Smooth muscle cell (in vitro differentiated cells): ENCODE results near the gene ARHGAP32. TPM values are rescaled to one million over a fixed set of nuclear protein-coding genes. Genes with fewer than 3 reads are reported as not detected.

Source experiments
- DNase-seq: peaks from one replicate; lab custom pipeline; 2025; ENCODE audit not compliant: unreplicated experiment; lab: John Stamatoyannopoulos, UW
- H2AFZ ChIP-seq: fragments of 200-600 bp; sonication (generic); 2 replicates; pipeline ENCODE4 v1.6.0; 2016; ENCODE audit warnings: antibody characterized with exemption, low read depth, mild to moderate bottlenecking
- H3F3A ChIP-seq: fragments of 200-600 bp; sonication (generic); 2 replicates; pipeline ENCODE4 v1.6.0; 2017; ENCODE audit warnings: antibody characterized with exemption, low read depth
- H3K27ac ChIP-seq: fragments of 200-600 bp; sonication (generic); 2 replicates; pipeline ENCODE4 v1.5.1; 2016; ENCODE audit warnings: low read depth, mild to moderate bottlenecking
- H3K27me3 ChIP-seq: fragments of 200-600 bp; sonication (generic); 2 replicates; pipeline ENCODE4 v1.6.1; 2016; ENCODE audit warnings: low read depth, mild to moderate bottlenecking
- H3K36me3 ChIP-seq: fragments of 200-600 bp; sonication (generic); 2 replicates; pipeline ENCODE4 v1.5.1; 2016; ENCODE audit warnings: low read depth
- H3K4me1 ChIP-seq: fragments of 200-600 bp; sonication (generic); 2 replicates; pipeline ENCODE4 v1.5.1; 2016; ENCODE audit warnings: low read depth
- H3K4me2 ChIP-seq: fragments of 200-600 bp; sonication (generic); 2 replicates; pipeline ENCODE4 v1.6.0; 2016; ENCODE audit warnings: mild to moderate bottlenecking
- H3K4me3 ChIP-seq: fragments of 200-600 bp; sonication (generic); 2 replicates; pipeline ENCODE4 v1.5.1; 2016; ENCODE audit warnings: mild to moderate bottlenecking
- H3K79me2 ChIP-seq: fragments of 200-600 bp; sonication (generic); 2 replicates; pipeline ENCODE4 v1.6.0; 2016; ENCODE audit warnings: low read depth, mild to moderate bottlenecking
- H3K9ac ChIP-seq: fragments of 200-600 bp; sonication (generic); 2 replicates; pipeline ENCODE4 v1.6.0; 2016; ENCODE audit warnings: low read depth
- H3K9me3 ChIP-seq: fragments of 200-600 bp; sonication (generic); replicated peaks from 2 replicates; pipeline ENCODE4 v1.5.1; 2016; ENCODE audit warnings: low read depth
- H4K20me1 ChIP-seq: fragments of 200-600 bp; sonication (generic); 2 replicates; pipeline ENCODE4 v1.6.0; 2016; ENCODE audit warnings: low read depth
- WGBS: methylation state at CpG from one replicate; pipeline ENCODE4 v1.1.7; 2016; ENCODE audit warnings: low lambda C conversion rate; 5-methylcytosine and 5-hydroxymethylcytosine counted together
- polyA plus RNA-seq: library from polyadenylated mRNA; unstranded; fragments of >200 nt; fragmentation: Nextera tagmentation; extraction: Ambion mirVana; gene quantifications from 2 replicates; pipeline ENCODE4 v1.2.1, GENCODE V29; 2016
- total RNA-seq: library from RNA; depleted of rRNA; stranded (reverse); fragments of >200 nt; gene quantifications from 2 replicates; pipeline ENCODE4 v1.2.3, GENCODE V29; 2014
- TF ChIP-seq, protein P1 (sequence below): fragments of 200-600 bp; sonication (generic); IDR thresholded peaks from 2 replicates; pipeline ENCODE4 v1.5.1; 2017; ENCODE audit warnings: borderline replicate concordance, mild to moderate bottlenecking, antibody characterized with exemption; ENCODE audit not compliant: insufficient read depth, poor library complexity, severe bottlenecking

ARHGAP32 gene
- total and polyA plus RNA-seq, 2 experiments from 2014 or later: 8.8 to 17.8 TPM

DNA sequence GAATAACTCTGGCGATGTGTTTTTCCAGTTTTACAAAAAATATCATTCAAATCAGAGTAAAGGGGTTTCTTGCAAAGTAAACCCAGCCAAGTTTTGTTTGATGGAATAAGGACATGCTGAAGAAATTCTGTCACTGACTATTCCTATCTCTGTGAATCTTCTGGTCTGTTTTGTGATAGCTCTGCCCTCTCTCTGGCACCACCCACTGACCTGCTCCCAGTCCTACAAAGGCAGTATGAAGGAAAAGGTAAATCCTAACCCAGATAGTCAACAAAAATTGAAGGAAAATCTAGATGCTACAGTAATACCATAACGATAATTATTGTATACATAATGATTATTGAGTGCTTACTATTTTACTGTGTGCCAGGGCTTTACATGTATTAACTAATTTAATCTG is 173.1 kb downstream of the ARHGAP32 start:
- Histone ChIP-seq H3K4me2 (no peak overlapping the region), H3K9ac (no peak overlapping the region), H3K4me1 (peaks cover 3% of the 10 kb centered on the region), H3F3A (no peaks in the 10 kb centered on the region), H4K20me1 (peaks cover 3% of the 10 kb centered on the region), H3K9me3 (no peaks in the 10 kb centered on the region), H3K36me3 (no peaks in the 10 kb centered on the region), H2AFZ (no peak overlapping the region), H3K79me2 (no peaks in the 10 kb centered on the region), H3K27ac (no peak overlapping the region), H3K4me3 (no peak overlapping the region), H3K27me3 (no peaks in the 10 kb centered on the region)
- WGBS: 91% methylated on average over 2 of the region's 2 CpGs
- TF ChIP-seq, protein P1, sequence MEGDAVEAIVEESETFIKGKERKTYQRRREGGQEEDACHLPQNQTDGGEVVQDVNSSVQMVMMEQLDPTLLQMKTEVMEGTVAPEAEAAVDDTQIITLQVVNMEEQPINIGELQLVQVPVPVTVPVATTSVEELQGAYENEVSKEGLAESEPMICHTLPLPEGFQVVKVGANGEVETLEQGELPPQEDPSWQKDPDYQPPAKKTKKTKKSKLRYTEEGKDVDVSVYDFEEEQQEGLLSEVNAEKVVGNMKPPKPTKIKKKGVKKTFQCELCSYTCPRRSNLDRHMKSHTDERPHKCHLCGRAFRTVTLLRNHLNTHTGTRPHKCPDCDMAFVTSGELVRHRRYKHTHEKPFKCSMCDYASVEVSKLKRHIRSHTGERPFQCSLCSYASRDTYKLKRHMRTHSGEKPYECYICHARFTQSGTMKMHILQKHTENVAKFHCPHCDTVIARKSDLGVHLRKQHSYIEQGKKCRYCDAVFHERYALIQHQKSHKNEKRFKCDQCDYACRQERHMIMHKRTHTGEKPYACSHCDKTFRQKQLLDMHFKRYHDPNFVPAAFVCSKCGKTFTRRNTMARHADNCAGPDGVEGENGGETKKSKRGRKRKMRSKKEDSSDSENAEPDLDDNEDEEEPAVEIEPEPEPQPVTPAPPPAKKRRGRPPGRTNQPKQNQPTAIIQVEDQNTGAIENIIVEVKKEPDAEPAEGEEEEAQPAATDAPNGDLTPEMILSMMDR: no peak
- no peak for DNase-seq

DNA sequence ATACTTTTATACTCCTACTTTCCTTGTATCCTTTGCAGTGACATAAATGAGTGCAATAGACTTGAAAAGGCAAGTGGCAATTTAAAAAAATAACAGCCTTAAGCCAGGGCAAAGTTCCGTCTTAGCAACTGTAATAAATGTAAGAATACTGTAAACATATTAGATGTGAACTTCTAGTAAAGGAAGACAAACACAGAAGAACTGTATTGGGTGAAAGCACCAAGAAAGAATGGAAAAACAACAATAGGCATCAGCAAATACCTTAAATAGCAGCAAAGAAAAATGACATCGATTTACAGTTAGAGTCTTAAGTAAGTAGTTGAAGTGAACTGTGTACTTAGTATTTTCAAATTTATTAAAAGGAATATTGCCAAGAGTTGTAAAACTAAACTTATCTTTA is 174.0 kb downstream of the ARHGAP32 start:
- no peaks in the 10 kb centered on the region for H3K9me3 ChIP-seq
- WGBS: 85% methylated on average over 2 of the region's 2 CpGs
- H4K20me1 ChIP-seq: peaks cover 7% of the 10 kb centered on the region
- no peaks in the 10 kb centered on the region for H3K79me2 ChIP-seq
- no peak overlapping the region for H3K27ac ChIP-seq
- no peak overlapping the region for H3K9ac ChIP-seq
- TF ChIP-seq, protein P1: no peak
- DNase-seq: no peak
- no peaks in the 10 kb centered on the region for H3K27me3 ChIP-seq
- no peak overlapping the region for H2AFZ ChIP-seq
- H3K4me3 ChIP-seq: no peak overlapping the region
- no peaks in the 10 kb centered on the region for H3F3A ChIP-seq
- no peak overlapping the region for H3K4me2 ChIP-seq
- H3K36me3 ChIP-seq: no peaks in the 10 kb centered on the region
- no peaks in the 10 kb centered on the region for H3K4me1 ChIP-seq

DNA sequence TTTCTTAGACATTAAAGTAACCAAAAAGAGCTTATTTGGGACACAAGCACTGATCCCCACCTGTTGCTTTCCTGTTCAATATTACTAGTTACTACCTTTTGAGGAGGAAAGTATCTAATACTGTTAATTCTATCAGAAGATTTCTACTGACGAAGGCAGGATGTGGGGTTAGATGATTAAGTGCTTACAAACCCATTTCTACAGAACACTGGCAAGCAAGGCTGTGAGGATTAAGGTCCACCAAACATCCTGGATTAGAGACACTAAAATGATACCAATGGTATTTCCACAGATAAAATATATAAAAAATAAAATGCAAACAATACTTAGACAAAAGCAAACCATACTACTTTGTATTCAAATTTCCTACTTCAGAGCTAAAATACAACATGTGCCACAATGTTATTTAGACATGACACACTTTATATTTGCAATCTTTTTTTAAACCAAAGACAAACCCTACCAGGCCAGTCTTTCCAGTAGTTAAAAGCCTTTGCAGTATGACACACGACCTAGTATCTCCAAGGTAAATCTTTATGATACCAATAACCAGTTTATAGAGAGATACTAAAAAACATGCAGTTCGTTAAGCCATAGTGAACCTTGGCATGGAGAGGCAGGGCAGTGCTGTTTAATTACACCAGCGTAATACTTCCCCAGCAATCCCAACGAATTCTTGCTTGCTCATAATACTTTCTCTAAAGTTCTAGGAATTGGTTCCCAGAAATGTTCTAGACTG is 178.2 kb downstream of the ARHGAP32 start:
- Histone ChIP-seq H3K4me2 (peak overlapping the region; percentile 23), H3K9ac (no peak overlapping the region), H3K79me2 (no peaks in the 10 kb centered on the region), H3K9me3 (no peaks in the 10 kb centered on the region), H3K4me1 (no peaks in the 10 kb centered on the region), H3K27ac (peak overlapping the region; percentile 39), H4K20me1 (peaks cover 4% of the 10 kb centered on the region), H3K4me3 (no peak overlapping the region), H3F3A (no peaks in the 10 kb centered on the region), H2AFZ (no peak overlapping the region), H3K36me3 (no peaks in the 10 kb centered on the region), H3K27me3 (no peaks in the 10 kb centered on the region)
- TF ChIP-seq, protein P1: no peak
- 35% methylated on average over 5 of the region's 5 CpGs for WGBS
- no peak for DNase-seq

DNA sequence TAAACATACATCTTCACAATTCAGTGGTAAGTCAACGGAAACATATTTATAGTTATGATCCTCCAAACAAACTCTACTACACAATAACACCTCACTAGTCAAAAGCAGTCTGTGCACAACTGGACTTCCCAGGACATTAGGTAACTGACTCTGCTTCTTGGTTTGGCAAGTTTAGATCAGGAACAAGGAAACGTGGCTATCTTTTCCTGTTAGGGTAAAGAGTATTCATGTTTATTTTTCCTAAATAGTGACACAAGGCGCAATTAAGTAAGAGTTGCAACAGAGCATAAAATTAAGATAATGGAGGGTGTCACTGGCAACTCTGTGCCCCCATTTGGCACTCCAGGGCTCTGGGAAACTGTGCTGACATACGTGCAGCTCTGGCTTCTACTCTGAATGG is 179.2 kb downstream of the ARHGAP32 start:
- Histone ChIP-seq H4K20me1 (peaks cover 4% of the 10 kb centered on the region), H3K27ac (no peak overlapping the region), H3K36me3 (no peaks in the 10 kb centered on the region), H3K79me2 (no peaks in the 10 kb centered on the region), H3K4me2 (no peak overlapping the region), H2AFZ (no peak overlapping the region), H3K9ac (no peak overlapping the region), H3K4me3 (no peak overlapping the region), H3F3A (no peaks in the 10 kb centered on the region), H3K9me3 (no peaks in the 10 kb centered on the region), H3K27me3 (no peaks in the 10 kb centered on the region), H3K4me1 (no peaks in the 10 kb centered on the region)
- TF ChIP-seq, protein P1: no peak
- no peak for DNase-seq
- WGBS: 84% methylated on average over 4 of the region's 4 CpGs
